ENCODE measurements around the gene NR5A1.

NR5A1 gene

GRCh38 chr9:124439686-124440243, 67.4 kb downstream of the NR5A1 start:
- H3K9ac ChIP-seq (ENCODE audit: low read length) = no peak overlapping the region
- H3K4me3 ChIP-seq (ENCODE audit: insufficient read depth, low read length, poor library complexity, severe bottlenecking) = no peak overlapping the region
- no peaks in the 10 kb centered on the region for H3K27me3 ChIP-seq (ENCODE audit: low read length)
- H3K4me2 ChIP-seq (ENCODE audit: low read depth, low read length, poor library complexity, severe bottlenecking) = no peak overlapping the region
- H3K36me3 ChIP-seq (ENCODE audit: low read length) = no peaks in the 10 kb centered on the region
- H3F3A ChIP-seq (ENCODE audit: insufficient read depth) = no peaks in the 10 kb centered on the region
- TF ChIP-seq EZH2phosphoT487 (conservative IDR thresholded peaks at IDR 0.05; ENCODE audit: low read length) = no peak
- TF ChIP-seq, protein P1, sequence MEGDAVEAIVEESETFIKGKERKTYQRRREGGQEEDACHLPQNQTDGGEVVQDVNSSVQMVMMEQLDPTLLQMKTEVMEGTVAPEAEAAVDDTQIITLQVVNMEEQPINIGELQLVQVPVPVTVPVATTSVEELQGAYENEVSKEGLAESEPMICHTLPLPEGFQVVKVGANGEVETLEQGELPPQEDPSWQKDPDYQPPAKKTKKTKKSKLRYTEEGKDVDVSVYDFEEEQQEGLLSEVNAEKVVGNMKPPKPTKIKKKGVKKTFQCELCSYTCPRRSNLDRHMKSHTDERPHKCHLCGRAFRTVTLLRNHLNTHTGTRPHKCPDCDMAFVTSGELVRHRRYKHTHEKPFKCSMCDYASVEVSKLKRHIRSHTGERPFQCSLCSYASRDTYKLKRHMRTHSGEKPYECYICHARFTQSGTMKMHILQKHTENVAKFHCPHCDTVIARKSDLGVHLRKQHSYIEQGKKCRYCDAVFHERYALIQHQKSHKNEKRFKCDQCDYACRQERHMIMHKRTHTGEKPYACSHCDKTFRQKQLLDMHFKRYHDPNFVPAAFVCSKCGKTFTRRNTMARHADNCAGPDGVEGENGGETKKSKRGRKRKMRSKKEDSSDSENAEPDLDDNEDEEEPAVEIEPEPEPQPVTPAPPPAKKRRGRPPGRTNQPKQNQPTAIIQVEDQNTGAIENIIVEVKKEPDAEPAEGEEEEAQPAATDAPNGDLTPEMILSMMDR (IDR thresholded peaks at IDR 0.05; ENCODE audit: insufficient read depth, low read length, poor library complexity, severe bottlenecking) = no peak
- H3K9me3 ChIP-seq (ENCODE audit: insufficient read depth, low read length) = no peaks in the 10 kb centered on the region
- no peaks in the 10 kb centered on the region for H3K9me2 ChIP-seq (replicated peaks; ENCODE audit: insufficient read depth, low read length)
- no peak overlapping the region for H3K27ac ChIP-seq (ENCODE audit: low read depth, low read length)
- no peaks in the 10 kb centered on the region for H4K20me1 ChIP-seq (ENCODE audit: low read depth, low read length)
- no peaks in the 10 kb centered on the region for H3K79me2 ChIP-seq (ENCODE audit: insufficient read depth, low read length)
- H2AFZ ChIP-seq (ENCODE audit: low read depth, low read length, severe bottlenecking) = no peak overlapping the region

- TF ChIP-seq, protein P1 (IDR thresholded peaks at IDR 0.05; ENCODE audit: insufficient read depth, low read length, poor library complexity, severe bottlenecking) = no peak
- no peak for TF ChIP-seq EZH2phosphoT487 (conservative IDR thresholded peaks at IDR 0.05; ENCODE audit: low read length)
- Histone ChIP-seq H3K9me2 (replicated peaks; ENCODE audit: insufficient read depth, low read length) (no peaks in the 10 kb centered on the region), H3K27me3 (ENCODE audit: low read length) (no peaks in the 10 kb centered on the region), H3K36me3 (ENCODE audit: low read length) (no peaks in the 10 kb centered on the region), H3K9ac (ENCODE audit: low read length) (no peak overlapping the region), H3K4me3 (ENCODE audit: insufficient read depth, low read length, poor library complexity, severe bottlenecking) (no peak overlapping the region), H3K9me3 (ENCODE audit: insufficient read depth, low read length) (no peaks in the 10 kb centered on the region), H2AFZ (ENCODE audit: low read depth, low read length, severe bottlenecking) (no peak overlapping the region), H3K4me2 (ENCODE audit: low read depth, low read length, poor library complexity, severe bottlenecking) (no peak overlapping the region), H3F3A (ENCODE audit: insufficient read depth) (no peaks in the 10 kb centered on the region), H3K27ac (ENCODE audit: low read depth, low read length) (no peak overlapping the region), H4K20me1 (ENCODE audit: low read depth, low read length) (no peaks in the 10 kb centered on the region), H3K79me2 (ENCODE audit: insufficient read depth, low read length) (no peaks in the 10 kb centered on the region)
Measured at GRCh38 chr9:124439086-124439485, 68.1 kb downstream of the NR5A1 start.

GRCh38 chr9:124438091-124438490, 69.1 kb downstream of the NR5A1 start:
- Histone ChIP-seq H2AFZ (ENCODE audit: low read depth, low read length, severe bottlenecking) (no peak overlapping the region), H3K36me3 (ENCODE audit: low read length) (no peaks in the 10 kb centered on the region), H3K27ac (ENCODE audit: low read depth, low read length) (no peak overlapping the region), H4K20me1 (ENCODE audit: low read depth, low read length) (no peaks in the 10 kb centered on the region), H3K9me2 (replicated peaks; ENCODE audit: insufficient read depth, low read length) (no peaks in the 10 kb centered on the region), H3K9ac (ENCODE audit: low read length) (no peak overlapping the region), H3K9me3 (ENCODE audit: insufficient read depth, low read length) (no peaks in the 10 kb centered on the region), H3K4me3 (ENCODE audit: insufficient read depth, low read length, poor library complexity, severe bottlenecking) (no peak overlapping the region), H3F3A (ENCODE audit: insufficient read depth) (no peaks in the 10 kb centered on the region), H3K79me2 (ENCODE audit: insufficient read depth, low read length) (no peaks in the 10 kb centered on the region), H3K27me3 (ENCODE audit: low read length) (no peaks in the 10 kb centered on the region), H3K4me2 (ENCODE audit: low read depth, low read length, poor library complexity, severe bottlenecking) (no peak overlapping the region)
- TF ChIP-seq, protein P1 (IDR thresholded peaks at IDR 0.05; ENCODE audit: insufficient read depth, low read length, poor library complexity, severe bottlenecking) = no peak
- TF ChIP-seq EZH2phosphoT487 (conservative IDR thresholded peaks at IDR 0.05; ENCODE audit: low read length) = no peak
